NCI-H128 (cell line): ENCODE measurements around the gene RP9.
"Not testable (repeated sequence)": the region's sequence is repeated elsewhere in the genome, so short reads cannot be mapped to it uniquely, and the experiment has no call there.

Experiments used
- DNase-seq: peaks from one replicate; lab custom pipeline; 2025; ENCODE audit not compliant: unreplicated experiment; lab: John Stamatoyannopoulos, UW

Gene RP9

GRCh38 chr7:33107136-33108066 lies 1.8 kb downstream of the RP9 start:
- peak; percentile 16 for DNase-seq

- no peak for DNase-seq
Observed at GRCh38 chr7:33101906-33102305, 7.3 kb downstream of the RP9 start.

- no peak for DNase-seq
Observed at GRCh38 chr7:33100770-33101169, 8.4 kb downstream of the RP9 start.

GRCh38 chr7:33099154-33099940 lies 9.9 kb downstream of the RP9 start:
- no peak for DNase-seq

- not testable (repeated sequence) for DNase-seq
Observed at GRCh38 chr7:33094745-33095275, 14.4 kb downstream of the RP9 start.

- DNase-seq: no peak
Observed at GRCh38 chr7:33093266-33093665, 15.9 kb downstream of the RP9 start.

- DNase-seq: no peak
Observed at GRCh38 chr7:33091641-33092191, 17.5 kb downstream of the RP9 start.

GRCh38 chr7:33091111-33091531 lies 18.1 kb downstream of the RP9 start:
- DNase-seq: no peak

- no peak for DNase-seq
Observed at GRCh38 chr7:33089142-33089541, 20.1 kb downstream of the RP9 start.

GRCh38 chr7:33087858-33088257 lies 21.3 kb downstream of the RP9 start:
- DNase-seq: no peak

GRCh38 chr7:33087356-33087755 lies 21.8 kb downstream of the RP9 start:
- DNase-seq: no peak

GRCh38 chr7:33079763-33080690 lies 29.2 kb downstream of the RP9 start:
- no peak for DNase-seq

- DNase-seq: no peak
Observed at GRCh38 chr7:33079096-33079495, 30.1 kb downstream of the RP9 start.

- no peak for DNase-seq
Observed at GRCh38 chr7:33076737-33077136, 32.5 kb downstream of the RP9 start.

GRCh38 chr7:33075818-33076518 lies 33.2 kb downstream of the RP9 start:
- no peak for DNase-seq

- no peak for DNase-seq
Observed at GRCh38 chr7:33073243-33073642, 36.0 kb downstream of the RP9 start.

GRCh38 chr7:33072471-33072870 lies 36.7 kb downstream of the RP9 start:
- DNase-seq: no peak

GRCh38 chr7:33070831-33071230 lies 38.4 kb downstream of the RP9 start:
- no peak for DNase-seq

GRCh38 chr7:33070277-33070676 lies 38.9 kb downstream of the RP9 start:
- DNase-seq: no peak

- no peak for DNase-seq
Observed at GRCh38 chr7:33067921-33068320, 41.3 kb downstream of the RP9 start.
